Right lobe of liver (tissue), 4 donors: Measurements from ENCODE around the gene FDPS.

Source experiments
- POLR2A ChIP-seq: fragments of 450-650 bp; IDR thresholded peaks from one replicate; pipeline ENCODE4 v1.6.1; 2017; ENCODE audit warnings: antibody characterized with exemption, mild to moderate bottlenecking
- TF ChIP-seq, protein P1 (sequence below), 4 donors: fragments of 200-600 bp in 3 of 4; fragments of 450-650 bp in 1 of 4; IDR thresholded peaks; one replicate each; pipeline versions ENCODE4 v1.5.1 to v1.8.0; 2016 to 2022; ENCODE audit warnings: antibody characterized with exemption in 4 of 4, mild to moderate bottlenecking in 2 of 4
- donor health status: DM: no; HTN: no; CAD: no.
- donor health status: DM: no; HTN: no; CAD: no.
- donor health status: DM: no; HTN: yes; CAD: no.

DNA sequence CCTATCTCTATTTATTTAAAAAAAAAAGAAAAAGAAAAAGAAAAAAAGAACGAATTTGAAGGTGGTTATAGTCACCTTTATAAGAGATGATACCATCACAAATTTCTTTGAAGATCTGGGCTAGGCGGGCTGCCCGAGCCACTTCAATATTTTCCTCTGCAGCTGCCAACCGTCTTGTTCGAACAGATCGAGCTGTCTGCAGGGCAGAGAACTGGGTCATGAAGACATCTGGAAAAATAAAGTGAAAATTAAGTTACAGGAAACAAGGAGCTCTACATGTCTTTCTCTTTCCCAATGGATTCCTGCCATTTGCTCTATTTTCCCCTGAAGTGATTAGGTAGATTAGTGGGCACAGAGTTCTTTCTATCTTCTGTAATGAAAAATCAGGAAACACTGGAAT is 44.0 kb downstream of the FDPS start:
- no peak for TF ChIP-seq POLR2A
- TF ChIP-seq, protein P1, sequence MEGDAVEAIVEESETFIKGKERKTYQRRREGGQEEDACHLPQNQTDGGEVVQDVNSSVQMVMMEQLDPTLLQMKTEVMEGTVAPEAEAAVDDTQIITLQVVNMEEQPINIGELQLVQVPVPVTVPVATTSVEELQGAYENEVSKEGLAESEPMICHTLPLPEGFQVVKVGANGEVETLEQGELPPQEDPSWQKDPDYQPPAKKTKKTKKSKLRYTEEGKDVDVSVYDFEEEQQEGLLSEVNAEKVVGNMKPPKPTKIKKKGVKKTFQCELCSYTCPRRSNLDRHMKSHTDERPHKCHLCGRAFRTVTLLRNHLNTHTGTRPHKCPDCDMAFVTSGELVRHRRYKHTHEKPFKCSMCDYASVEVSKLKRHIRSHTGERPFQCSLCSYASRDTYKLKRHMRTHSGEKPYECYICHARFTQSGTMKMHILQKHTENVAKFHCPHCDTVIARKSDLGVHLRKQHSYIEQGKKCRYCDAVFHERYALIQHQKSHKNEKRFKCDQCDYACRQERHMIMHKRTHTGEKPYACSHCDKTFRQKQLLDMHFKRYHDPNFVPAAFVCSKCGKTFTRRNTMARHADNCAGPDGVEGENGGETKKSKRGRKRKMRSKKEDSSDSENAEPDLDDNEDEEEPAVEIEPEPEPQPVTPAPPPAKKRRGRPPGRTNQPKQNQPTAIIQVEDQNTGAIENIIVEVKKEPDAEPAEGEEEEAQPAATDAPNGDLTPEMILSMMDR (IDR thresholded peaks at IDR 0.05), result no peak
